HEK293T (cell line): Measurements from ENCODE around the gene PIEZO1.
A peak's percentile ranks its signal among the peaks of the same experiment; 100 is the strongest.

ENCODE experiments used
- CTCF ChIA-PET: fragments of 350-600 bp; formaldehyde crosslinking; extraction: SDS; loops from one replicate; lab custom pipeline; 2021; ENCODE audit warnings: antibody characterized with exemption, inconsistent platforms; lab: Yijun Ruan, JAX
- POLR2A ChIA-PET: fragments of 350-600 bp; formaldehyde crosslinking; extraction: SDS; loops from one replicate; lab custom pipeline; 2020; ENCODE audit warnings: antibody characterized with exemption, inconsistent platforms; lab: Yijun Ruan, JAX
- DNase-seq: peaks from one replicate; pipeline ENCODE4 v3.0.0; 2012; ENCODE audit warnings: mixed read lengths; ENCODE audit errors: extremely low spot score
- ARNT ChIP-seq: fragments of 450-650 bp; IDR thresholded peaks from 2 replicates; pipeline ENCODE4 v1.6.1; 2017; ENCODE audit warnings: mild to moderate bottlenecking
- BHLHE40 ChIP-seq: fragments of 450-650 bp; IDR thresholded peaks from 2 replicates; pipeline ENCODE4 v1.6.1; 2016; ENCODE audit warnings: mild to moderate bottlenecking, moderate library complexity, borderline replicate concordance
- CTBP1 ChIP-seq: fragments of 450-650 bp; IDR thresholded peaks from 2 replicates; pipeline ENCODE4 v1.6.1; 2016; ENCODE audit warnings: borderline replicate concordance
- ELF4 ChIP-seq: fragments of 450-650 bp; IDR thresholded peaks from 2 replicates; pipeline ENCODE4 v1.6.1; 2017; ENCODE audit warnings: antibody characterized with exemption
- FOXA1 ChIP-seq: fragments of 450-650 bp; IDR thresholded peaks from 2 replicates; pipeline ENCODE4 v1.6.1; 2016; ENCODE audit warnings: mild to moderate bottlenecking
- FOXK2 ChIP-seq: fragments of 450-650 bp; IDR thresholded peaks from 2 replicates; pipeline ENCODE4 v1.6.1; 2016; ENCODE audit warnings: mild to moderate bottlenecking
- FOXM1 ChIP-seq: fragments of 450-650 bp; IDR thresholded peaks from 2 replicates; pipeline ENCODE4 v1.6.1; 2017; ENCODE audit warnings: mild to moderate bottlenecking, borderline replicate concordance
- HDGF ChIP-seq: fragments of 450-650 bp; IDR thresholded peaks from 2 replicates; pipeline ENCODE4 v1.6.1; 2017; ENCODE audit warnings: antibody characterized with exemption, borderline replicate concordance
- L3MBTL2 ChIP-seq: fragments of 450-650 bp; conservative IDR thresholded peaks from 2 replicates; pipeline ENCODE4 v1.6.1; 2016; ENCODE audit warnings: mild to moderate bottlenecking
- LEF1 ChIP-seq: fragments of 450-650 bp; IDR thresholded peaks from 2 replicates; pipeline ENCODE4 v1.6.1; 2017; ENCODE audit warnings: mild to moderate bottlenecking, borderline replicate concordance
- NFRKB ChIP-seq: fragments of 450-650 bp; IDR thresholded peaks from 2 replicates; pipeline ENCODE4 v1.6.1; 2016; ENCODE audit warnings: mild to moderate bottlenecking, moderate library complexity
- SP1 ChIP-seq: fragments of 450-650 bp; IDR thresholded peaks from 2 replicates; pipeline ENCODE4 v1.6.1; 2017
- SUZ12 ChIP-seq: fragments of 450-650 bp; IDR thresholded peaks from 2 replicates; pipeline ENCODE4 v1.6.1; 2016; ENCODE audit warnings: mild to moderate bottlenecking
- TARDBP ChIP-seq: fragments of 450-650 bp; IDR thresholded peaks from 2 replicates; pipeline ENCODE4 v1.6.1; 2016
- ZNF384 ChIP-seq: fragments of 450-650 bp; IDR thresholded peaks from 2 replicates; pipeline ENCODE4 v1.6.1; 2016
- TF ChIP-seq, protein P1 (sequence below): fragments of 450-650 bp; IDR thresholded peaks from 2 replicates; pipeline ENCODE4 v1.6.1; 2016

The PIEZO1 gene

GRCh38 chr16:88712362-88712979 is 72.5 kb downstream of the PIEZO1 start:
- CTCF ChIA-PET, result no interaction called here
- no peak for DNase-seq
- TF ChIP-seq LEF1, result no peak
- TF ChIP-seq ELF4, result no peak
- TF ChIP-seq L3MBTL2, result no peak
- TF ChIP-seq FOXA1, result no peak
- TF ChIP-seq SUZ12, result no peak
- no peak for TF ChIP-seq ZNF384
- TF ChIP-seq SP1, result no peak
- TF ChIP-seq, protein P1, sequence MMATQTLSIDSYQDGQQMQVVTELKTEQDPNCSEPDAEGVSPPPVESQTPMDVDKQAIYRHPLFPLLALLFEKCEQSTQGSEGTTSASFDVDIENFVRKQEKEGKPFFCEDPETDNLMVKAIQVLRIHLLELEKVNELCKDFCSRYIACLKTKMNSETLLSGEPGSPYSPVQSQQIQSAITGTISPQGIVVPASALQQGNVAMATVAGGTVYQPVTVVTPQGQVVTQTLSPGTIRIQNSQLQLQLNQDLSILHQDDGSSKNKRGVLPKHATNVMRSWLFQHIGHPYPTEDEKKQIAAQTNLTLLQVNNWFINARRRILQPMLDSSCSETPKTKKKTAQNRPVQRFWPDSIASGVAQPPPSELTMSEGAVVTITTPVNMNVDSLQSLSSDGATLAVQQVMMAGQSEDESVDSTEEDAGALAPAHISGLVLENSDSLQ, result no peak
- no peak for TF ChIP-seq FOXK2
- no peak for TF ChIP-seq HDGF
- no peak for TF ChIP-seq TARDBP
- TF ChIP-seq BHLHE40, result no peak
- POLR2A ChIA-PET, result no interaction called here

DNA sequence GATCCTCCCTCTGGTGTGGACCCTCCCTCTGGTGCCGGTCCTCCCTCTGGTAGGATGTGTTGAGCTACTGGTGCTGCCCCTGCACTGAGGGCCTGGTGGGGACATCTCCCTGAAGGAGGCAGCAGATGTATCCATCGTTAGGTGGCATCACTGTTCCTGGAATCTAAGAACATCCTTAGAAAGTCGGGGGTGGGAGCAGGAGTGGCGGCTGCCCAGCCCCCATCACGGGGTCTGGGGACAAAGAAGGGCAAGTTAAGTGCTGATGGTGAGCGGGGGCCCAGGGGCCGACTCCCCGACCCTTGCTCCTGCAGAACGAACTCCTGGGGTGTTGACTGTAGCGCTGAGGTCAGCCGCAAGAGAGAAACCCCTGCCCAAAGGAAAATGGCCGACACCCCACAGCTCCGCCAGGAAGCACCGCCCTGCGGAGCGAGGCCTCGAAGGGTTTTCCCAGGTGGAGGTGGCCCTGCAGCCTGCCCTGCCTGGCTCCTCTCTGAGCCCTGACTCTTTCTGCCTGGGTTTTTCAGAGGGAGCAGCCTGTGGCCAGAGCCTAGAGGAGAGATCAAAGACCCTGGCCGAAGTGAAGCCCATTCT is 73.2 kb downstream of the PIEZO1 start:
- TF ChIP-seq FOXK2 (no peak), ELF4 (no peak), BHLHE40 (no peak), NFRKB (no peak), SUZ12 (no peak), FOXA1 (no peak), TARDBP (no peak)
- DNase-seq, result no peak
- ChIA-PET CTCF (no interaction called here), POLR2A (interaction anchor here (1.2 kb wide), 1 partner anchor 11 kb away, joined by 4 read pairs; no protein-coding TSS in a partner anchor)

GRCh38 chr16:88710556-88710955 is 74.5 kb downstream of the PIEZO1 start:
- no peak for DNase-seq
- CTCF ChIA-PET, result no interaction called here
- POLR2A ChIA-PET, result interaction anchor here (1.2 kb wide), 1 partner anchor 9 kb away, joined by 4 read pairs; no protein-coding TSS in a partner anchor
- no peak for TF ChIP-seq NFRKB
- no peak for TF ChIP-seq BHLHE40
- TF ChIP-seq ELF4, result no peak
- no peak for TF ChIP-seq SUZ12
- no peak for TF ChIP-seq FOXM1
- no peak for TF ChIP-seq L3MBTL2
- no peak for TF ChIP-seq SP1
- TF ChIP-seq, protein P1, result no peak

DNA sequence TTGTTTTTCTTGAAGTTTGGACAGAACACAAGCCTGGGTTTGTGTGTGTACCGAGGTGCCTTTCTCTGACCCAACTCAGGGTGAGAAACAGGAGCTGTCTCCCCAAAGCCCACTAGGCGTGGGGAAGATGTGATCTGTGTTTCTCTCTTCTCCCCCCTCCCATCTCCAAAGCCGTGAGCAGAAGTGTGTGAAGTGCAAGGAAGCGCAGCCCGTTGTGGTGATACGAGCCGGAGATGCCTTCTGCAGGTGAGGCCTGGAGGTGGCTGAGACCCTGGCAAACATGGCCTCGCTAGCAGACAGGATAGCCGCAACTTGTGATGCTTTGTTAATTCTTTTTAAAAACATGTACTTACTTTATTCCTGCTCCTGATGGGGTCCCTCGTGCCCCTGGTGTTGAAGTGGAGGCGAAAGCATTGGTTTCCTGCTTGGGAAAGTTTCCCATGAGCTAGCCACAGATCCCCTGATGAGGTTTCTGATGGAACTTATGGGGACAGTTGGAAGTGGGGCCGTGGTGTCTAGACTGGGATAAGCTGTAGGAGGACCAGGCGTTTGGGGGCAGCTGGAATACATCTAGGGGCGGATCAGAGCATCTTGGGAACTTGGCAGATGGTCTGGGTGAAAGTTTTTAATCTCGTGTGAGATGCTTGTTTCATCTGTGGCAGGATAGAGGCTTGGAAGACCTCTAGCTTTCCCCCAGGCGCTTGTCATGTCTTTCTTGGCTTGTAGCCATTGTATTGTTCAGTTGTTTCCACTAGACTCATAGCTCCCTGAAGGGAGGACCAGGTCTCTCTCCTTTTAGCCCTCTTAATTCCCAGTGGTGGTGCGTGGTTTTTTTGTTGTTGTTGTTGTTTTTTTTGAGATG is 77.8 kb downstream of the PIEZO1 start:
- ChIA-PET POLR2A (interaction anchor here (0.8 to 1.1 kb wide), 4 partner anchors 9 to 99 kb away, joined by 3 to 7 read pairs (median 4); no protein-coding TSS in a partner anchor), CTCF (interaction anchor here (1.0 kb wide), 1 partner anchor 30 kb away, joined by 3 read pairs; no protein-coding TSS in a partner anchor)
- no peak for DNase-seq

DNA sequence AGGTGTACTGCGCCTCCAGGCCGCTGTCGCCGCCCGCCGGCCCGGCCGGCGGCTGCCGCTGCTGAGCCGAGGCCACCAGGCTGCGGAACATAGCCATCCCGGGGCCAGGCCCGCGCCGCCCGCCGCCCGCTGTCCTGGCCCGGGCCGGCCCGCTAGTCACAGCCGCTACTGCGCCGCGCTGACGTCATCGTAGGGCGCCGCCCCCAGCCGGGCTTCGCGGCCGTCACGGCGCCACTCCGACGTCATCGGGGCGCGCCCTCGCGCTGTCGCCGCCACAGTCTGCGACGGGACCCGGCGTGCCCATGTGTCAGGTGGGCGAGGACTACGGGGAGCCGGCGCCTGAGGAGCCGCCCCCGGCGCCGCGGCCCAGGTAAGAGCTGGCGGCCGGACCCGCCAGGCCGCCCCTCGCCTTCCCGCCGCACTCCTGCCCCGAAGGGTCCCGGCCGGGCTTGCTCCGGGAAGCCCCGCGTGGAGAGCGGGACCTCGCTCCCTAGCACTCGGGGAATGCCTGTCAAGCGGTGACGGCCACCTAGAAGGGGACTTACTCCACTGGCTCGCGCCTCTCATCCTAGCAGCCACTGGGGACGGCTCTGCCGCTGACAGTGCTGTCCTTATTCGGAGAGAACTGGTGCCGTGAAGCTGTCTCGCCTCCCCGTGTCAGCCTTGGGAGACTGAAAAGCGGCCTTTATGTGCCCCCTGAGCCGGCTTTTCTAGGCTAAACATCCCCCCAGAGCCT is 78.6 kb downstream of the PIEZO1 start, which contains the start of the genes CTU2 and RNF166:
TSS of gene CTU2 (plus strand) at position 275 of the 736 bp plus-strand sequence. CDS start at position 303, 28 bp downstream.
TSS of gene RNF166 (minus strand) at position 180 of the 736 bp plus-strand sequence. CDS start at position 97, 83 bp downstream.
- peak; percentile 99 for DNase-seq
- CTCF ChIA-PET, result interaction anchor here (1.3 kb wide), 1 partner anchor 31 kb away, joined by 3 read pairs; no protein-coding TSS in a partner anchor
- TF ChIP-seq FOXA1 (no peak), LEF1 (peak; percentile 64; the same call in 1 of the 2 replicates), HDGF (no peak), ELF4 (no peak), BHLHE40 (no peak)
- TF ChIP-seq, protein P1, result no peak
- POLR2A ChIA-PET, result interaction anchor here (0.8 to 1.1 kb wide), 4 partner anchors 9 to 100 kb away, joined by 3 to 7 read pairs (median 4); no protein-coding TSS in a partner anchor

More for the DNA sequence above, 77.8 kb downstream of the PIEZO1 start:
- TF ChIP-seq ELF4 (no peak), CTBP1 (no peak), SP1 (no peak), FOXK2 (no peak), ARNT (no peak), LEF1 (no peak), FOXA1 (no peak), TARDBP (no peak), HDGF (no peak), BHLHE40 (no peak), SUZ12 (no peak)
- TF ChIP-seq, protein P1, result no peak
